Astrocyte (in vitro differentiated cells and primary cell): ENCODE results near the gene UFSP1. TPM values are rescaled to one million over a fixed set of nuclear protein-coding genes. Genes with fewer than 3 reads are reported as not detected.

Source experiments
- DNase-seq: peaks from one replicate; pipeline ENCODE4 v3.0.0-alpha.2; 2010; ENCODE audit warnings: low read depth
- FAIRE-seq: peaks from 2 replicates; lab custom pipeline; 2011; peaks lifted over from hg19 to GRCh38; lab: Jason Lieb, UNC
- H2AFZ ChIP-seq: 2 replicates; pipeline ENCODE4 v1.6.0; 2012; ENCODE audit warnings: low read depth, low read length, inconsistent platforms
- H3K27ac ChIP-seq: 2 replicates; pipeline ENCODE4 v1.5.1; 2011; ENCODE audit warnings: low read depth, low read length, inconsistent platforms
- H3K27me3 ChIP-seq: 2 replicates; pipeline ENCODE4 v1.6.0; 2011; ENCODE audit warnings: low read length, inconsistent platforms; ENCODE audit not compliant: insufficient read depth
- H3K36me3 ChIP-seq: 2 replicates; pipeline ENCODE4 v1.5.1; 2011; ENCODE audit warnings: low read length, inconsistent platforms; ENCODE audit not compliant: insufficient read depth
- H3K4me1 ChIP-seq: 2 replicates; pipeline ENCODE4 v1.5.1; 2011; ENCODE audit warnings: low read length, inconsistent platforms; ENCODE audit not compliant: insufficient read depth
- H3K4me2 ChIP-seq: 2 replicates; pipeline ENCODE4 v1.6.0; 2012; ENCODE audit warnings: low read length, inconsistent platforms
- H3K4me3 ChIP-seq: 2 replicates; pipeline ENCODE4 v1.5.1; 2011; ENCODE audit warnings: low read depth, mild to moderate bottlenecking, low read length, inconsistent platforms; ENCODE audit not compliant: insufficient read depth
- H3K79me2 ChIP-seq: 2 replicates; pipeline ENCODE4 v1.6.0; 2012; ENCODE audit warnings: mild to moderate bottlenecking, low read length, inconsistent platforms; ENCODE audit not compliant: insufficient read depth
- H3K9ac ChIP-seq: 2 replicates; pipeline ENCODE4 v1.6.0; 2012; ENCODE audit warnings: mild to moderate bottlenecking, low read length, inconsistent platforms
- H3K9me3 ChIP-seq: 2 replicates; pipeline ENCODE4 v1.5.1; 2012; ENCODE audit warnings: low read depth, mild to moderate bottlenecking, low read length, inconsistent platforms; ENCODE audit not compliant: insufficient read depth
- H4K20me1 ChIP-seq: 2 replicates; pipeline ENCODE4 v1.6.0; 2012; ENCODE audit warnings: low read length, inconsistent platforms; ENCODE audit not compliant: insufficient read depth
- H3K27ac Mint-ChIP-seq: one replicate; pipeline ENCODE4 v1.8.0; 2021; ENCODE audit warnings: mild to moderate bottlenecking, mixed read lengths; ENCODE audit not compliant: unreplicated experiment
- H3K27me3 Mint-ChIP-seq: one replicate; pipeline ENCODE4 v1.8.0; 2021; ENCODE audit warnings: low read depth, mixed read lengths; ENCODE audit not compliant: unreplicated experiment
- H3K36me3 Mint-ChIP-seq: one replicate; pipeline ENCODE4 v1.8.0; 2021; ENCODE audit warnings: low read depth, mixed read lengths; ENCODE audit not compliant: unreplicated experiment
- H3K4me1 Mint-ChIP-seq: one replicate; pipeline ENCODE4 v1.8.0; 2021; ENCODE audit warnings: low read depth, mixed read lengths; ENCODE audit not compliant: unreplicated experiment
- H3K4me3 Mint-ChIP-seq: one replicate; pipeline ENCODE4 v1.8.0; 2021; ENCODE audit warnings: mild to moderate bottlenecking, moderate library complexity, mixed read lengths; ENCODE audit not compliant: unreplicated experiment
- H3K9me3 Mint-ChIP-seq: one replicate; pipeline ENCODE4 v1.8.0; 2021; ENCODE audit warnings: mild to moderate bottlenecking, mixed read lengths; ENCODE audit not compliant: unreplicated experiment
- CTCF ChIP-seq: IDR thresholded peaks from 2 replicates; pipeline ENCODE4 v1.5.1; 2011; ENCODE audit warnings: low read depth, mild to moderate bottlenecking, inconsistent platforms, low read length, moderate library complexity; ENCODE audit not compliant: insufficient read depth
- EZH2 ChIP-seq: IDR thresholded peaks from 2 replicates; pipeline ENCODE4 v1.6.1; 2012; ENCODE audit warnings: mild to moderate bottlenecking, low read length, inconsistent platforms; ENCODE audit not compliant: insufficient read depth
- total RNA-seq: library from RNA; stranded (reverse); gene quantifications from 2 replicates; pipeline ENCODE4 v1.2.1, GENCODE V29; 2021

Gene UFSP1
- total RNA-seq, 1 donor from 2014 or later: 2.7 TPM

- H3K36me3 ChIP-seq: peaks cover 39% of the 10 kb centered on the region
- H3K9me3 Mint-ChIP-seq: no peaks in the 10 kb centered on the region
- no peaks in the 10 kb centered on the region for H3K9me3 ChIP-seq
- H3K4me1 ChIP-seq: peaks cover 29% of the 10 kb centered on the region
- no peak for TF ChIP-seq CTCF
- TF ChIP-seq EZH2: no peak
- H3K4me2 ChIP-seq: no peak overlapping the region
- DNase-seq (no peak), FAIRE-seq (no peak)
- peak overlapping the region; percentile 34 for H3K4me3 Mint-ChIP-seq
- H3K27me3 ChIP-seq: no peaks in the 10 kb centered on the region
- no peaks in the 10 kb centered on the region for H3K27me3 Mint-ChIP-seq
- peaks cover 28% of the 10 kb centered on the region for H3K36me3 Mint-ChIP-seq
- H3K9ac ChIP-seq: no peak overlapping the region
- peaks cover 65% of the 10 kb centered on the region for H4K20me1 ChIP-seq
- H2AFZ ChIP-seq: no peak overlapping the region
- H3K79me2 ChIP-seq: peaks cover 70% of the 10 kb centered on the region
- no peak overlapping the region for H3K27ac ChIP-seq
- H3K4me3 ChIP-seq: no peak overlapping the region
- no peak overlapping the region for H3K27ac Mint-ChIP-seq
- peaks cover 14% of the 10 kb centered on the region for H3K4me1 Mint-ChIP-seq
Observed at GRCh38 chr7:100886142-100886935, 3.2 kb downstream of the UFSP1 start.

- FAIRE-seq: no peak
- no peak overlapping the region for H3K4me3 Mint-ChIP-seq
- H3K36me3 Mint-ChIP-seq: peaks cover 28% of the 10 kb centered on the region
- H3K27ac Mint-ChIP-seq: no peak overlapping the region
- peaks cover 72% of the 10 kb centered on the region for H4K20me1 ChIP-seq
- no peak overlapping the region for H2AFZ ChIP-seq
- no peak overlapping the region for H3K9ac ChIP-seq
- H3K27me3 ChIP-seq: no peaks in the 10 kb centered on the region
- H3K4me3 ChIP-seq: no peak overlapping the region
- H3K4me1 Mint-ChIP-seq: peaks cover 12% of the 10 kb centered on the region
- H3K4me2 ChIP-seq: no peak overlapping the region
- H3K36me3 ChIP-seq: peaks cover 45% of the 10 kb centered on the region
- no peak overlapping the region for H3K27ac ChIP-seq
- H3K9me3 ChIP-seq: no peaks in the 10 kb centered on the region
- H3K79me2 ChIP-seq: peaks cover 77% of the 10 kb centered on the region
- TF ChIP-seq CTCF: no peak
- TF ChIP-seq EZH2: no peak
- peaks cover 22% of the 10 kb centered on the region for H3K4me1 ChIP-seq
- H3K27me3 Mint-ChIP-seq: no peaks in the 10 kb centered on the region
- no peaks in the 10 kb centered on the region for H3K9me3 Mint-ChIP-seq
- DNase-seq: no peak
Observed at GRCh38 chr7:100885440-100886141, 3.9 kb downstream of the UFSP1 start.
